Parathyroid adenoma (tissue), 2 donors: ENCODE measurements around the gene SLC46A2.

Experiments used
- H2AFZ ChIP-seq: fragments of 300-600 bp; sonication (generic); one replicate; pipeline ENCODE4 v1.7.0; 2017; ENCODE audit warnings: antibody characterized with exemption, mild to moderate bottlenecking
- H3K27ac ChIP-seq: fragments of 300-600 bp; sonication (generic); one replicate; pipeline ENCODE4 v1.7.0; 2017
- H3K27me3 ChIP-seq: fragments of 300-600 bp; sonication (generic); one replicate; pipeline ENCODE4 v1.7.0; 2017; ENCODE audit warnings: low read length; ENCODE audit not compliant: control insufficient read depth, insufficient read depth
- H3K36me3 ChIP-seq: fragments of 300-600 bp; sonication (generic); one replicate; pipeline ENCODE4 v1.7.0; 2017; ENCODE audit warnings: low read length; ENCODE audit not compliant: control insufficient read depth, insufficient read depth
- H3K4me1 ChIP-seq: fragments of 300-600 bp; sonication (generic); one replicate; pipeline ENCODE4 v1.7.0; 2017; ENCODE audit warnings: control low read depth
- H3K4me2 ChIP-seq: fragments of 300-600 bp; sonication (generic); one replicate; pipeline ENCODE4 v1.7.0; 2017; ENCODE audit warnings: low read length
- H3K4me3 ChIP-seq: fragments of 300-600 bp; sonication (generic); one replicate; pipeline ENCODE4 v1.7.0; 2017; ENCODE audit warnings: low read depth, low read length
- H3K79me2 ChIP-seq: fragments of 300-600 bp; sonication (generic); one replicate; pipeline ENCODE4 v1.7.0; 2017; ENCODE audit warnings: control low read depth
- H3K9ac ChIP-seq: fragments of 300-600 bp; sonication (generic); one replicate; pipeline ENCODE4 v1.7.0; 2017; ENCODE audit warnings: mild to moderate bottlenecking
- H3K9me3 ChIP-seq: fragments of 300-600 bp; sonication (generic); one replicate; pipeline ENCODE4 v1.7.0; 2017; ENCODE audit warnings: low read length; ENCODE audit not compliant: control insufficient read depth
- TF ChIP-seq, protein P1 (sequence below): fragments of 300-600 bp; sonication (generic); IDR thresholded peaks from one replicate; pipeline ENCODE4 v1.7.0; 2017; ENCODE audit warnings: antibody characterized with exemption, mild to moderate bottlenecking
- donor health status: primary hyperparathyroidism.

The SLC46A2 gene

DNA sequence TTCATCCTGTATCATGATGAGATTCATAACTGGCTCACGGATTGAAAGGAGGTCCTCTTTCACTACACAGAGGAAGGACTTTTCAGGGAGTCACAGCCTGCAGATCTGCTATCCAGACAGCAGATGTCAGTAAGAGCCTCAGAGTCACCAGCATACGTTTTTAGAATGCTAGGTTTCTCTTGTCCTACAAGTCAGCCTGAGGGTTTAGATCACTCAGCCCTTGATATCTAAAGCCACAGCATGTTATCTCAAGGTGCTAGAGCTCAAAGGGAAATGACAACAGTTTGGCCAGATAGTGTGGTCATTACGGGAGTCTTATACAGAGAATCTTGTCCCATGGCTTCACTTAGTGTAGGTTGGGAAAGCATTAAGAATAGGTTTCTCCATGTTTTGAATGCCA, 30.9 kb upstream of the SLC46A2 start:
- H3K27ac ChIP-seq = no peak overlapping the region

DNA sequence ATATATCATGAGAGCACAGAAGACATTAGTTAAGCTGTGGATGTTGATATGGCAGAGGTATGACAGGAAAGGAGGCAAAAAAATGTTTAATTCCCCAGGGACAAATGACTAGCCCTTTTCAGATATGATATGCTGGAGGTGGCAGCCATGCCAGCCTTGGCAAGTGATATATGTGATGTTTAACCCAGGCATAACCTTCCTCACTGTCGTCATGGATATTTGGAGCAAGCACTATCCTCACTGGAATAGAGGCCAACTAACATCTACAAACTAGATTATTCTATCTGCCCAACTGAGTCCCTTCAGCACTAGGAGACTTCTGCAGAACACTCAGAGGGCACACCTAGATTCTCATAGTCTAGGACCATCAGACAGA, 27.3 kb upstream of the SLC46A2 start:
- Histone ChIP-seq H3K4me3 (no peak overlapping the region), H3K36me3 (no peaks in the 10 kb centered on the region), H3K27ac (no peak overlapping the region), H3K9me3 (no peaks in the 10 kb centered on the region), H3K79me2 (no peaks in the 10 kb centered on the region), H3K9ac (no peak overlapping the region), H3K4me2 (no peak overlapping the region), H3K4me1 (no peaks in the 10 kb centered on the region), H3K27me3 (no peaks in the 10 kb centered on the region), H2AFZ (no peak overlapping the region)
- TF ChIP-seq, protein P1, sequence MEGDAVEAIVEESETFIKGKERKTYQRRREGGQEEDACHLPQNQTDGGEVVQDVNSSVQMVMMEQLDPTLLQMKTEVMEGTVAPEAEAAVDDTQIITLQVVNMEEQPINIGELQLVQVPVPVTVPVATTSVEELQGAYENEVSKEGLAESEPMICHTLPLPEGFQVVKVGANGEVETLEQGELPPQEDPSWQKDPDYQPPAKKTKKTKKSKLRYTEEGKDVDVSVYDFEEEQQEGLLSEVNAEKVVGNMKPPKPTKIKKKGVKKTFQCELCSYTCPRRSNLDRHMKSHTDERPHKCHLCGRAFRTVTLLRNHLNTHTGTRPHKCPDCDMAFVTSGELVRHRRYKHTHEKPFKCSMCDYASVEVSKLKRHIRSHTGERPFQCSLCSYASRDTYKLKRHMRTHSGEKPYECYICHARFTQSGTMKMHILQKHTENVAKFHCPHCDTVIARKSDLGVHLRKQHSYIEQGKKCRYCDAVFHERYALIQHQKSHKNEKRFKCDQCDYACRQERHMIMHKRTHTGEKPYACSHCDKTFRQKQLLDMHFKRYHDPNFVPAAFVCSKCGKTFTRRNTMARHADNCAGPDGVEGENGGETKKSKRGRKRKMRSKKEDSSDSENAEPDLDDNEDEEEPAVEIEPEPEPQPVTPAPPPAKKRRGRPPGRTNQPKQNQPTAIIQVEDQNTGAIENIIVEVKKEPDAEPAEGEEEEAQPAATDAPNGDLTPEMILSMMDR = no peak

More for the DNA sequence above, 30.9 kb upstream of the SLC46A2 start:
- H3K36me3 ChIP-seq = no peaks in the 10 kb centered on the region
- no peaks in the 10 kb centered on the region for H3K27me3 ChIP-seq
- H3K9me3 ChIP-seq = no peaks in the 10 kb centered on the region
- no peak overlapping the region for H2AFZ ChIP-seq
- H3K4me1 ChIP-seq = no peaks in the 10 kb centered on the region
- H3K79me2 ChIP-seq = no peaks in the 10 kb centered on the region
- H3K4me2 ChIP-seq = no peak overlapping the region
- H3K9ac ChIP-seq = no peak overlapping the region
- H3K4me3 ChIP-seq = no peak overlapping the region
- TF ChIP-seq, protein P1 = peak; percentile 33

DNA sequence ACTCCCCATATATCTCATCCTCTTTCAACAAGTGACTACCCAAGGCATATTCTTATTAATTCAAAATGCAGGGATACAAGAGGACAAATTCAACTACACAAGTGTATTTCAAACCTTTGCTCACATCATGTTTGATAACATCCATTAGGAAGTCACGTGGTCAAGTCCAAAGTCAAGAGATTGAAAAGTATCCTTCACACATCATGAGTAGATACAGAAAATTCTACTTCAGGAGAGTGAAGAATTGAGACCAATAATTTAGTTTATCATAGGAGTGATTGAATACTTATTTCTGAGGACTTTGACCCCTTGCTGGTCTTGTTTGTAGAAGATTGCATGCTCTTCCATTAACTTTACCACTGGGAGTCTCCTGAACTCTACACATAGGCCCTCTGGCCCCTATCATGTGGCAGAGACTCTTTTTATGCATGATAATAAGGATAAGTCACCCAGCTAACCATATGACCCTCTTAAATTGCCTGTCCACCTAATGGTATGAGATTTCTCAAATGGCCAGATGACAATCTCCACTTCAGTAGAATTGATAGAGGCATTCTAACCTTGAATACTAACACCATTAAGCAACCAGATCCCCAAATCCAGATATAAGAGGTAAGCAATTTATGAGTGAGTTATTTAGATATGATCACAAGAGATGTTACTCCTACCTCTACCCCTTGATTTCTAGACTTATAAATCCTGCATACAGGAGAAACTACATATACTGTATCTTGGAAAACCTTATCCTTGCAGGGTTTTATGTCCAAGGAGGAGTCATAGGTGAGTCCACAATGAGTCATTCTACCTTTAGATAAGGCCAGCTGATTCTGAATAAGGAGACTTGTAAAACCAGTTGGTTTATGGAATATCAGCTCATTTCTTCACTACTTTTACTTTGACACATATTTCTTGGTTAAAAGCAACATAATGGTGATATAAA, 26.6 kb upstream of the SLC46A2 start:
- TF ChIP-seq, protein P1 = no peak
- Histone ChIP-seq H3K27me3 (no peaks in the 10 kb centered on the region), H2AFZ (no peak overlapping the region), H3K36me3 (no peaks in the 10 kb centered on the region), H3K79me2 (no peaks in the 10 kb centered on the region), H3K9ac (no peak overlapping the region), H3K27ac (no peak overlapping the region), H3K9me3 (no peaks in the 10 kb centered on the region), H3K4me2 (no peak overlapping the region), H3K4me1 (no peaks in the 10 kb centered on the region), H3K4me3 (no peak overlapping the region)

DNA sequence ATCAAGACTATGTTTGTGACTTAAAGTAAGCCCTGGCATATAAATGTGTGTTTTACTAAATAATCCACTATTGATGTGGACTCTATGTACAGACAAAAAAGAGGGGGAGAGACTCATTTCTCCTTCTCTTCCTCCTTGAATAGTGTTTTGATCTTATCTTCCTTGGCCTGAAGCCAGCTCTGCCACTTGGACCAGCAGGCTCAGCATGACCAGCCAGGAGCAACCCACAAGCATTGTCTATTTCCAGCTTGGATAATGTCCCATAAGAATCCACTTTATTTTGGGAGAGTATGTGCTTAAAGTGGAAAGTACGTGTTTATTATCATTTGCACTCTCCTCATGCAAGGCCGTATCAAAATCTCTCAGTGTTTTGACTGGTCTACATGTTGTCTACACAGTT, 23.8 kb upstream of the SLC46A2 start:
- Histone ChIP-seq H2AFZ (no peak overlapping the region), H3K27me3 (no peaks in the 10 kb centered on the region), H3K4me3 (no peak overlapping the region), H3K36me3 (no peaks in the 10 kb centered on the region), H3K9ac (no peak overlapping the region), H3K4me2 (no peak overlapping the region), H3K4me1 (no peaks in the 10 kb centered on the region), H3K9me3 (no peaks in the 10 kb centered on the region), H3K27ac (no peak overlapping the region), H3K79me2 (no peaks in the 10 kb centered on the region)
- TF ChIP-seq, protein P1 = no peak

DNA sequence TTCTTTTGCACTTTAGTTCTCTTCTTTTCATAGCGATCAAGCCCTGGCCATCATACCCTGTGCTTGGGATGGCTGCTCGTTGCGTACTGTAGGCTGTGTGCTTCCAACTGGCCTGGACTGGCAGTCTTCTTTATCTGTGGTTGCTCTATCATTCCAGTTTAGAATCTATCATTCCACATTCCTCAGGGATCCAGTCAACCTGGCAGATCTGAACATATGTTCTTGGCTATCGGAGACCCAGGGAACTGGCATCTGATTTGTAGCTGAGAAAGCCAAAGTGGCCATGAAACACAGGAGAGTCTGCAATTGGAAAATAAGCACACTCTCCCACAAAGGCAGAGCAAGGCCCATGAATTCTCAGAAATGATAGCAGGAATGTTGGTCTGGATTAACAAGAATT, 22.6 kb upstream of the SLC46A2 start:
- H3K9ac ChIP-seq = no peak overlapping the region
- TF ChIP-seq, protein P1 = no peak
- no peak overlapping the region for H3K4me3 ChIP-seq
- H3K4me1 ChIP-seq = no peaks in the 10 kb centered on the region
- H3K27me3 ChIP-seq = no peaks in the 10 kb centered on the region
- H3K27ac ChIP-seq = no peak overlapping the region
- no peaks in the 10 kb centered on the region for H3K79me2 ChIP-seq
- H2AFZ ChIP-seq = no peak overlapping the region
- no peaks in the 10 kb centered on the region for H3K36me3 ChIP-seq
- no peak overlapping the region for H3K4me2 ChIP-seq
- no peaks in the 10 kb centered on the region for H3K9me3 ChIP-seq
